HCT116 (cell line): Measurements from ENCODE around the gene HIGD1A. TPM values are rescaled to one million over a fixed set of nuclear protein-coding genes. Genes with fewer than 3 reads are reported as not detected.

Experiments
- ATAC-seq: fragments of 200-7000 bp; cut with Tn5 transposase; 2 replicates; pipeline ENCODE4 v1.9.1; 2020; ENCODE audit warnings: mild to moderate bottlenecking, moderate library complexity
- BruUV-seq: library from RNA; stranded (reverse); fragments of 400-500 nt; replicated peaks from 2 replicates; lab custom pipeline; 2021; lab: Mats Ljungman, UMichigan
- CTCF ChIA-PET: fragments of 300-600 bp; sonication (Branson Sonifier 250); formaldehyde crosslinking; loops from one replicate; lab custom pipeline; 2021; ENCODE audit warnings: antibody characterized with exemption; lab: Charles Lee
- POLR2A ChIA-PET: fragments of 300-600, 350-600 bp; sonication (Branson Sonifier 250); formaldehyde crosslinking; loops from one replicate; lab custom pipeline; 2021; ENCODE audit warnings: antibody characterized with exemption; lab: Charles Lee
- RAD21 ChIA-PET, 2 experiments: fragments of 300-600 bp; sonication (Branson Sonifier 250); formaldehyde crosslinking; loops; one replicate each; lab custom pipeline; 2023; ENCODE audit warnings: low total read pairs in 2 of 2; ENCODE audit not compliant: uncharacterized antibody in 2 of 2, unreplicated experiment in 2 of 2, low non-redundant PET in 1 of 2; lab: Charles Lee
- DNase-seq: peaks from one replicate; pipeline ENCODE4 v3.0.0-alpha.2; 2010; ENCODE audit warnings: low read depth, low spot score
- H2AFZ ChIP-seq: fragments of 200-600 bp; shearing (Covaris generic), sonication (generic); 2 replicates; pipeline ENCODE4 v1.6.1; 2017; ENCODE audit warnings: low read depth, mixed run types, mixed read lengths, antibody characterized with exemption, low read length; ENCODE audit not compliant: poor library complexity, severe bottlenecking
- H3K27ac ChIP-seq: 2 replicates; pipeline ENCODE4 v1.5.1; 2012; ENCODE audit warnings: low read depth, low read length
- H3K27me3 ChIP-seq: fragments of 200-600 bp; sonication (generic); 2 replicates; pipeline ENCODE4 v1.6.1; 2016; ENCODE audit warnings: mixed run types, low read length, mixed read lengths; ENCODE audit not compliant: insufficient read depth
- H3K36me3 ChIP-seq, 2 experiments: fragments of 200-500 bp in 1 of 2; fragments of 200-600 bp in 1 of 2; sonication (Bioruptor generic) in 1 of 2; sonication (generic) in 1 of 2; 2 replicates each; pipeline versions ENCODE4 v1.5.1 to v1.6.1; 2014 to 2016; ENCODE audit warnings: low read length in 2 of 2, inconsistent platforms in 1 of 2, mixed read lengths in 1 of 2, mixed run types in 1 of 2; ENCODE audit not compliant: insufficient read depth in 2 of 2, control insufficient read depth in 1 of 2
- H3K4me1 ChIP-seq, 2 experiments: fragments of 200-600 bp in 1 of 2; sonication (generic) in 1 of 2; 2 replicates each; pipeline versions ENCODE4 v1.5.1 to v1.6.1; 2012 to 2017; ENCODE audit warnings: low read length in 2 of 2, inconsistent platforms in 1 of 2, mild to moderate bottlenecking in 1 of 2, mixed read lengths in 1 of 2, mixed run types in 1 of 2, moderate library complexity in 1 of 2; ENCODE audit not compliant: insufficient read depth in 2 of 2, control insufficient read depth in 1 of 2
- H3K4me2 ChIP-seq: fragments of 200-600 bp; sonication (generic); 2 replicates; pipeline ENCODE4 v1.6.1; 2017; ENCODE audit warnings: mixed run types, low read length, mixed read lengths
- H3K4me3 ChIP-seq, 2 experiments: fragments of 200-600 bp in 1 of 2; sonication (generic) in 1 of 2; replicated peaks in 1 of 2; 2 replicates each; pipeline ENCODE4 v1.5.1; 2011 to 2016; ENCODE audit warnings: low read length in 2 of 2, control low read depth in 1 of 2, low read depth in 1 of 2, mild to moderate bottlenecking in 1 of 2, mixed read lengths in 1 of 2, mixed run types in 1 of 2
- H3K79me2 ChIP-seq: fragments of 200-600 bp; sonication (generic); 2 replicates; pipeline ENCODE4 v1.6.1; 2017; ENCODE audit warnings: mild to moderate bottlenecking, mixed run types, low read length, moderate library complexity, mixed read lengths; ENCODE audit not compliant: insufficient read depth
- H3K9ac ChIP-seq: fragments of 200-600 bp; sonication (generic); 2 replicates; pipeline ENCODE4 v1.6.1; 2016; ENCODE audit warnings: low read length, mixed read lengths
- H3K9me2 ChIP-seq: fragments of 200-600 bp; sonication (generic), shearing (Covaris generic); 2 replicates; pipeline ENCODE4 v1.6.1; 2017; ENCODE audit warnings: mixed run types, mild to moderate bottlenecking, moderate library complexity; ENCODE audit not compliant: insufficient read depth
- H3K9me3 ChIP-seq, 2 experiments: fragments of 200-500 bp in 1 of 2; fragments of 200-600 bp in 1 of 2; sonication (Bioruptor generic) in 1 of 2; sonication (generic) in 1 of 2; 2 replicates each; pipeline ENCODE4 v1.6.1; 2014 to 2017; ENCODE audit warnings: low read length in 2 of 2, mixed read lengths in 2 of 2, inconsistent platforms in 1 of 2, low read depth in 1 of 2, mild to moderate bottlenecking in 1 of 2, mixed run types in 1 of 2, moderate library complexity in 1 of 2; ENCODE audit not compliant: control insufficient read depth in 1 of 2, insufficient read depth in 1 of 2
- H4K20me1 ChIP-seq: fragments of 200-600 bp; sonication (generic), shearing (Covaris generic); 2 replicates; pipeline ENCODE4 v1.6.1; 2017; ENCODE audit warnings: mixed run types, mild to moderate bottlenecking, moderate library complexity; ENCODE audit not compliant: insufficient read depth
- CBX3 ChIP-seq: IDR thresholded peaks from 2 replicates; pipeline ENCODE4 v1.6.1; 2012; ENCODE audit warnings: low read depth
- ELF1 ChIP-seq: IDR thresholded peaks from 2 replicates; pipeline ENCODE4 v1.6.1; 2012; ENCODE audit warnings: low read depth, borderline replicate concordance
- EZH2phosphoT487 ChIP-seq: fragments of 200-600 bp; IDR thresholded peaks from 2 replicates; pipeline ENCODE4 v1.6.1; 2018; ENCODE audit warnings: antibody characterized with exemption, borderline replicate concordance
- FOSL1 ChIP-seq: IDR thresholded peaks from 2 replicates; pipeline ENCODE4 v1.6.1; 2012; ENCODE audit warnings: low read depth
- intact Hi-C: fragments of 100-400 bp; cut with micrococcal nuclease; formaldehyde crosslinking; loops from 2 replicates; pipeline ENCODE4 v1.10.0; 2022
- total RNA-seq: library from RNA; stranded (reverse); gene quantifications from one replicate; pipeline ENCODE4 v1.2.1, GENCODE V29; 2021; ENCODE audit not compliant: unreplicated experiment

Gene HIGD1A
- total RNA-seq, 1 experiment from 2014 or later: 71.2 TPM

GRCh38 chr3:42843713-42844411, 39.6 kb upstream of the HIGD1A start:
- no peak for DNase-seq
- Histone ChIP-seq H2AFZ (no peak overlapping the region), H3K4me1 (no peaks in the 10 kb centered on the region), H3K79me2 (no peaks in the 10 kb centered on the region), H3K27ac (no peak overlapping the region), H3K9me3 (no peaks in the 10 kb centered on the region), H3K9ac (no peak overlapping the region), H3K36me3 (no peaks in the 10 kb centered on the region), H3K9me2 (no peaks in the 10 kb centered on the region), H4K20me1 (no peaks in the 10 kb centered on the region), H3K27me3 (no peaks in the 10 kb centered on the region), H3K4me2 (no peak overlapping the region), H3K4me3 (no peak overlapping the region)
- TF ChIP-seq CBX3: no peak
- no peak for TF ChIP-seq ELF1
- no peak for TF ChIP-seq EZH2phosphoT487
- POLR2A ChIA-PET: no interaction called here
- RAD21 ChIA-PET: no interaction called here
- intact Hi-C loops: no loop called here
- BruUV-seq: no TSS peak
- no peak for ATAC-seq
- CTCF ChIA-PET: no interaction called here

- no TSS peak for BruUV-seq
- no peak for DNase-seq
- CTCF ChIA-PET: interaction anchor here (2.7 kb wide), 1 partner anchor 10 kb away, joined by 25 read pairs; no protein-coding TSS in a partner anchor
- H3K4me2 ChIP-seq: no peak overlapping the region
- H3K9ac ChIP-seq: no peak overlapping the region
- intact Hi-C loops: no loop called here
- H3K9me2 ChIP-seq: no peaks in the 10 kb centered on the region
- H3K27me3 ChIP-seq: no peaks in the 10 kb centered on the region
- H3K36me3 ChIP-seq: no peaks in the 10 kb centered on the region
- no peak overlapping the region for H2AFZ ChIP-seq
- TF ChIP-seq CBX3 (no peak), FOSL1 (no peak)
- no peaks in the 10 kb centered on the region for H3K9me3 ChIP-seq
- ATAC-seq: no peak
- H3K4me1 ChIP-seq: no peaks in the 10 kb centered on the region
- RAD21 ChIA-PET: no interaction called here
- no peak overlapping the region for H3K4me3 ChIP-seq
- H3K79me2 ChIP-seq: no peaks in the 10 kb centered on the region
- H4K20me1 ChIP-seq: no peaks in the 10 kb centered on the region
- H3K27ac ChIP-seq: no peak overlapping the region
- POLR2A ChIA-PET: no interaction called here
Observed at GRCh38 chr3:42841332-42841731, 37.0 kb upstream of the HIGD1A start.
